HL-60 (cell line): Measurements from ENCODE around the gene ACD.

Source experiments
- DNase-seq, 2 experiments: peaks; one replicate each; pipeline ENCODE4 v3.0.0-alpha.2; 2010 to 2020; ENCODE audit warnings: low read depth in 1 of 2, low spot score in 1 of 2
- H3K27ac ChIP-seq: fragments of 250-450 bp; sonication (Bioruptor Pico); replicated peaks from 2 replicates; pipeline ENCODE4 v1.5.1; 2020; ENCODE audit warnings: mild to moderate bottlenecking, moderate library complexity
- H3K27me3 ChIP-seq: fragments of 250-450 bp; sonication (Bioruptor Pico); 2 replicates; pipeline ENCODE4 v1.5.1; 2021; ENCODE audit warnings: mild to moderate bottlenecking, moderate library complexity; ENCODE audit not compliant: insufficient read depth, poor library complexity, severe bottlenecking
- H3K4me3 ChIP-seq: replicated peaks from 2 replicates; pipeline ENCODE4 v1.5.1; 2011; ENCODE audit warnings: mild to moderate bottlenecking, control low read depth, low read length; ENCODE audit not compliant: insufficient read depth
- CTCF ChIP-seq: IDR thresholded peaks from one replicate; pipeline ENCODE4 v1.5.1; 2011; ENCODE audit warnings: low read length, control low read depth, inconsistent platforms; ENCODE audit not compliant: insufficient read depth
- GABPA ChIP-seq: IDR thresholded peaks from 2 replicates; pipeline ENCODE4 v1.6.1; 2012; ENCODE audit warnings: low read depth
- POLR2AphosphoS5 ChIP-seq: IDR thresholded peaks from 2 replicates; pipeline ENCODE4 v1.6.1; 2012; ENCODE audit warnings: low read depth
- REST ChIP-seq: IDR thresholded peaks from 2 replicates; pipeline ENCODE4 v1.6.1; 2012; ENCODE audit warnings: low read depth; ENCODE audit not compliant: insufficient replicate concordance
- SPI1 ChIP-seq: IDR thresholded peaks from 2 replicates; pipeline ENCODE4 v1.6.1; 2012; ENCODE audit warnings: low read depth, mild to moderate bottlenecking, borderline replicate concordance

Gene ACD

GRCh38 chr16:67667817-67668494, 7.9 kb upstream of the ACD start:
- no peak overlapping the region for H3K4me3 ChIP-seq
- no peaks in the 10 kb centered on the region for H3K27me3 ChIP-seq
- peak overlapping the region; percentile 97 for H3K27ac ChIP-seq
- DNase-seq, result peak; percentile 85 to 96
- TF ChIP-seq SPI1, result no peak
- TF ChIP-seq POLR2AphosphoS5, result peak; percentile 17; the same call in 1 of the 2 replicates
- TF ChIP-seq REST, result no peak
- no peak for TF ChIP-seq GABPA
- peak; percentile 95 for TF ChIP-seq CTCF

GRCh38 chr16:67667453-67667816, 7.4 kb upstream of the ACD start:
- TF ChIP-seq SPI1, result no peak
- no peak for TF ChIP-seq REST
- TF ChIP-seq CTCF, result no peak
- TF ChIP-seq GABPA, result no peak
- no peak for TF ChIP-seq POLR2AphosphoS5
- H3K27me3 ChIP-seq, result no peaks in the 10 kb centered on the region
- no peak for DNase-seq
- H3K4me3 ChIP-seq, result no peak overlapping the region
- peak overlapping the region; percentile 97 for H3K27ac ChIP-seq

- H3K4me3 ChIP-seq, result peak within 1 kb of the TSS; percentile 59
- H3K27ac ChIP-seq, result peak within 1 kb of the TSS; percentile 97
- TF ChIP-seq SPI1 (peak; percentile 5; the same call in 1 of the 2 replicates), POLR2AphosphoS5 (peak; percentile 65; the same call in 1 of the 2 replicates), CTCF (no peak), REST (no peak), GABPA (peak; percentile 71)
- peak; percentile 65 to 86 for DNase-seq
- no peaks in the 10 kb centered on the region for H3K27me3 ChIP-seq
Measured at GRCh38 chr16:67666559-67667452, 6.7 kb upstream of the ACD start, which contains the start of the genes C16orf86 and ENKD1. TSS of gene C16orf86 (plus strand) at chr16:67666814. CDS start at chr16:67666971, 157 bp downstream. TSS of gene ENKD1 (minus strand) at chr16:67666750. CDS start at chr16:67666442, 308 bp downstream.
